GM23248 (cell line): ENCODE measurements around the gene CTR9.

Experiments
- EZH2 ChIP-seq: fragments of 200-600 bp; sonication (generic); IDR thresholded peaks from 2 replicates; pipeline ENCODE4 v1.6.1; 2018; ENCODE audit warnings: antibody characterized with exemption, mild to moderate bottlenecking; ENCODE audit not compliant: insufficient read depth, poor library complexity, severe bottlenecking
- EZH2phosphoT487 ChIP-seq: fragments of 200-600 bp; sonication (generic); IDR thresholded peaks from 2 replicates; pipeline ENCODE4 v1.6.1; 2018; ENCODE audit warnings: antibody characterized with exemption, moderate library complexity, mild to moderate bottlenecking, low read depth; ENCODE audit not compliant: insufficient read depth

DNA sequence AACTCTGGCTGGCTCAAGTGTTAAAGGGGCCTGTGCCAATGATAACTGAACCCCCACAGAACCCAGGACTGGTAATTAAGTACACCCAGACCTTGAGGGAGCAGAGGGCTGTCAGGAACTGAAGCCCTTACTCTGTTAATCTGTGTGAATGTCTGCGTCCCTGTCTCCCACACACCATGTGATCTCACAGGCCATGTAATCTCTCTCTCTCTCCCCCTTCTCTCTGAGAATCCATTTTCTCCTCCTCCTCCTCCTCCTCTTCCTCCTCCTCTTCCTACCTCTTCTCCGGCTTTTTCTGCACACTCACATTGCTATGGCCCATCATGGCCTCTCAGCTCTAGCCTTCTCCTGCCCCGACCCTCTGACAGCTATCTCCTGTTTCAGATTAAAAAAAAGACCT is 42.9 kb upstream of the CTR9 start:
- no peak for TF ChIP-seq EZH2
- TF ChIP-seq EZH2phosphoT487, result no peak
